Spleen (tissue), 7 donors: Measurements from ENCODE around the gene BAHCC1.

Experiments used
- CTCF ChIP-seq, 11 experiments: fragments of 200-600 bp in 7 of 11; fragments of 450-650 bp in 4 of 11; sonication (generic) in 4 of 11; IDR thresholded peaks in 8 of 11; conservative IDR thresholded peaks in 3 of 11; 1 replicate in 7 of 11; 2 replicates in 4 of 11; pipeline versions ENCODE4 v1.4.0 to v1.8.0; 2016 to 2021; ENCODE audit warnings: antibody characterized with exemption in 11 of 11, inconsistent platforms in 4 of 11, mild to moderate bottlenecking in 1 of 11
- POLR2A ChIP-seq, 3 donors: fragments of 450-650 bp; IDR thresholded peaks; one replicate each; pipeline ENCODE4 v1.5.1; 2017; ENCODE audit warnings: antibody characterized with exemption in 3 of 3, mild to moderate bottlenecking in 1 of 3
- POLR2AphosphoS5 ChIP-seq, 3 donors: sonication (generic); formaldehyde crosslinking; IDR thresholded peaks; one replicate each; pipeline ENCODE4 v1.5.1; 2017; ENCODE audit warnings: antibody characterized with exemption in 3 of 3
- donor health status: DM: no; HTN: no; CAD: no; lungs with moderate emphysema.
- donor health status: DM: no; HTN: no; CAD: no.
- donor health status: DM: no; HTN: no; CAD: no.

GRCh38 chr17:81406117-81406953 lies 11.1 kb downstream of the BAHCC1 start:
- no peak for TF ChIP-seq POLR2A (IDR thresholded peaks at IDR 0.05)
- no peak for TF ChIP-seq CTCF (IDR thresholded peaks at IDR 0.05 in 8 of 11, conservative IDR thresholded peaks at IDR 0.05 in 3 of 11)
- TF ChIP-seq POLR2AphosphoS5 (IDR thresholded peaks at IDR 0.05), result no peak
